ENCODE measurements around the gene RPL36.

- no peak for TF ChIP-seq CTCF (IDR thresholded peaks at IDR 0.05; ENCODE audit: borderline replicate concordance, extremely low read depth, low read length, poor library complexity, severe bottlenecking)
- TF ChIP-seq EZH2 (IDR thresholded peaks at IDR 0.05; ENCODE audit: borderline replicate concordance, low read depth, low read length, severe bottlenecking), result no peak
These were observed 13.0 kb upstream of the RPL36 start for GRCh38 chr19:5677136-5677535.

Measured in DND-41 (cell line).